HepG2 (cell line): ENCODE measurements around the gene TRMT10C. TPM values are rescaled to one million over a fixed set of nuclear protein-coding genes. Genes with fewer than 3 reads are reported as not detected.
A peak's percentile ranks its signal among the peaks of the same experiment; 100 is the strongest.

Experiments
- CENPX ChIP-seq: sonication (generic); formaldehyde crosslinking; IDR thresholded peaks from 2 replicates; pipeline ENCODE4 v1.9.0; 2021; ENCODE audit warnings: mild to moderate bottlenecking, missing genetic modification reagents, moderate library complexity
- EHMT2 ChIP-seq: fragments of 200-600 bp; sonication (generic); IDR thresholded peaks from 2 replicates; pipeline ENCODE4 v1.7.0; 2017; ENCODE audit warnings: antibody characterized with exemption, low read depth, low read length, borderline replicate concordance
- FOXA1 ChIP-seq, 2 experiments: fragments of 450-650 bp in 1 of 2; sonication (generic) in 1 of 2; formaldehyde crosslinking in 1 of 2; IDR thresholded peaks; 2 replicates each; pipeline versions ENCODE4 v1.4.0 to v1.6.1; 2016 to 2020; ENCODE audit warnings: missing genetic modification reagents in 1 of 2
- ISL2 ChIP-seq: sonication (generic); formaldehyde crosslinking; IDR thresholded peaks from 2 replicates; pipeline ENCODE4 v1.5.0; 2020; ENCODE audit warnings: missing genetic modification reagents
- SIN3A ChIP-seq: IDR thresholded peaks from 2 replicates; pipeline ENCODE4 v1.6.1; 2011; ENCODE audit warnings: low read depth, mild to moderate bottlenecking, control low read depth, low read length, borderline replicate concordance
- TCF7 ChIP-seq: sonication (generic); IDR thresholded peaks from 2 replicates; pipeline ENCODE4 v1.6.1; 2016; ENCODE audit warnings: antibody characterized with exemption, low read depth
- ZNF772 ChIP-seq: sonication (generic); formaldehyde crosslinking; IDR thresholded peaks from 2 replicates; pipeline ENCODE4 v1.5.0; 2020; ENCODE audit warnings: mild to moderate bottlenecking, missing genetic modification reagents
- ZSCAN29 ChIP-seq: sonication (generic); formaldehyde crosslinking; conservative IDR thresholded peaks from 2 replicates; pipeline ENCODE4 v1.4.0; 2020; ENCODE audit warnings: mild to moderate bottlenecking, missing genetic modification reagents
- polyA plus RNA-seq, 8 experiments: library from polyadenylated mRNA; depleted of rRNA in 3 of 8; stranded (reverse) in 7 of 8; unstranded in 1 of 8; fragments of >200 nt; fragmentation: Illumina TruSeq in 4 of 8; extraction: Trizol in 4 of 8; gene quantifications; 2 replicates each; pipeline versions ENCODE4 v1.2.1 to v1.2.3, GENCODE V29; 2011 to 2016; ENCODE audit warnings: low read depth in 4 of 8, missing spikeins in 1 of 8, mixed read lengths in 1 of 8; ENCODE audit not compliant: insufficient read depth in 1 of 8
- total RNA-seq, 5 experiments: library from RNA; depleted of rRNA; stranded (reverse); fragments of >200 nt; fragmentation: Illumina TruSeq; extraction: Trizol; gene quantifications; 2 replicates each; pipeline ENCODE4 v1.2.3, GENCODE V29; 2016; ENCODE audit warnings: low read depth in 1 of 5
- TF ChIP-seq, protein P1 (sequence below): sonication (generic); formaldehyde crosslinking; IDR thresholded peaks from 2 replicates; pipeline ENCODE4 v1.5.0; 2020; ENCODE audit warnings: mild to moderate bottlenecking, missing genetic modification reagents
- TF ChIP-seq, protein P2 (sequence below), 2 experiments: sonication (generic) in 1 of 2; formaldehyde crosslinking in 1 of 2; IDR thresholded peaks; 2 replicates each; pipeline versions ENCODE4 v1.4.0 to v1.6.1; 2018 to 2020; ENCODE audit warnings: missing genetic modification reagents in 2 of 2, borderline replicate concordance in 1 of 2, low read depth in 1 of 2, mild to moderate bottlenecking in 1 of 2, missing biosample characterization in 1 of 2
- TF ChIP-seq, protein P3 (sequence below): sonication (generic); formaldehyde crosslinking; IDR thresholded peaks from 2 replicates; pipeline ENCODE4 v1.4.0; 2020; ENCODE audit warnings: missing genetic modification reagents, mild to moderate bottlenecking, borderline replicate concordance
- TF ChIP-seq, protein P4 (sequence below): sonication (generic); formaldehyde crosslinking; IDR thresholded peaks from 2 replicates; pipeline ENCODE4 v1.8.0; 2022; ENCODE audit warnings: missing genetic modification reagents, mild to moderate bottlenecking, moderate library complexity, borderline replicate concordance
- TF ChIP-seq, protein P5 (sequence below): sonication (generic); formaldehyde crosslinking; IDR thresholded peaks from 2 replicates; pipeline ENCODE4 v1.8.0; 2023; ENCODE audit warnings: mild to moderate bottlenecking, missing genetic modification reagents
- TF ChIP-seq, protein P6 (sequence below): sonication (generic); formaldehyde crosslinking; IDR thresholded peaks from 2 replicates; pipeline ENCODE4 v1.8.0; 2022; ENCODE audit warnings: missing genetic modification reagents, mild to moderate bottlenecking, borderline replicate concordance

The TRMT10C gene
- total and polyA plus RNA-seq, 2 of the 13 experiments (the other 11 are each of a cell fraction or from before 2014, with no cell fraction given): 10.8 to 39.2 TPM

DNA sequence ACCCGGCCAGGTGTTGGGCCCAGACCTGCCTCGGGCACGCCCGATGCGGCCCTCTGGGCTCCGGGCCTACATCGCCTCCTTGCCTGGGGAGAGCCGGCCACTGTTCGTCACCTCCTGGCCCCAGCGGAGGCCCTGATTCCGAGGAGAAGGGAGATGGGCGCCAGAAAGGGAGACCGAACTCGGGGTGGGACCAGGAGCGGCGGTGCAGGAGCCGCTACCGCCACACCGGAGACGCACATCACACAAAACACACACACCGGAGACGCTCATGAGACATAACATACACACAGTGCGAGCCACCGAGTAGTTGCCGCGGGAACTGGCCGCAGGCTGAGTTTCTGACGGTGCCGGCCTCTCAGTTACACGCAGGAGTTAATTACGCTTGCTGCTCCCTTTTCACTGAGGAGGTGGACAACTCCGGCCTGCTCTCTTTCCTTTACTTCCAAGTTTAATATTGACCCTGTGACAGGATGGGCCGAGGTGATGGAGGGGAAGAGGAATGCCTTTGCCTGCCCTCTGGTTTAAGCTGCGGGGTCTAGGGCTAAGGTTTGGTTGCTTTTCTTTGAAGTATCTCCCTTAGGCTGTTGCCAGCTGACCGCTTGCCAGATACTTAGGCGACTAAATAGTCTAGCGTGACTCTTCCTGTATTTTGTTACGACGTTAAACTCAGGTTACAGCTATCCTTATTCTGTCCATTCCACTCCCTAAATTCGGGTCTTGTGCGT, 12.9 kb downstream of the TRMT10C start (continued):
- TF ChIP-seq, protein P1, sequence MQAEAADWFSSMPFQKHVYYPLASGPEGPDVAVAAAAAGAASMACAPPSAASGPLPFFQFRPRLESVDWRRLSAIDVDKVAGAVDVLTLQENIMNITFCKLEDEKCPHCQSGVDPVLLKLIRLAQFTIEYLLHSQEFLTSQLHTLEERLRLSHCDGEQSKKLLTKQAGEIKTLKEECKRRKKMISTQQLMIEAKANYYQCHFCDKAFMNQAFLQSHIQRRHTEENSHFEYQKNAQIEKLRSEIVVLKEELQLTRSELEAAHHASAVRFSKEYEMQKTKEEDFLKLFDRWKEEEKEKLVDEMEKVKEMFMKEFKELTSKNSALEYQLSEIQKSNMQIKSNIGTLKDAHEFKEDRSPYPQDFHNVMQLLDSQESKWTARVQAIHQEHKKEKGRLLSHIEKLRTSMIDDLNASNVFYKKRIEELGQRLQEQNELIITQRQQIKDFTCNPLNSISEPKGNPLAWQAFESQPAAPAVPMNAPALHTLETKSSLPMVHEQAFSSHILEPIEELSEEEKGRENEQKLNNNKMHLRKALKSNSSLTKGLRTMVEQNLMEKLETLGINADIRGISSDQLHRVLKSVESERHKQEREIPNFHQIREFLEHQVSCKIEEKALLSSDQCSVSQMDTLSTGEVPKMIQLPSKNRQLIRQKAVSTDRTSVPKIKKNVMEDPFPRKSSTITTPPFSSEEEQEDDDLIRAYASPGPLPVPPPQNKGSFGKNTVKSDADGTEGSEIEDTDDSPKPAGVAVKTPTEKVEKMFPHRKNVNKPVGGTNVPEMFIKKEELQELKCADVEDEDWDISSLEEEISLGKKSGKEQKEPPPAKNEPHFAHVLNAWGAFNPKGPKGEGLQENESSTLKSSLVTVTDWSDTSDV (CRISPR knock-in tag): peak; percentile 70
- TF ChIP-seq ZNF772 (no peak), ZSCAN29 (CRISPR knock-in tag) (no peak), FOXA1 (IDR thresholded peaks at IDR 0.05) (no peak), FOXA1 (CRISPR knock-in tag; IDR thresholded peaks at IDR 0.05) (0 out of 2 replicates have a peak, but pooled peaks have one; percentile 3), CENPX (CRISPR knock-in tag) (no peak), EHMT2 (no peak), TCF7 (no peak), SIN3A (0 out of 2 replicates have a peak, but pooled peaks have one; percentile 62), ISL2 (no peak; the same call in 1 of the 2 replicates)
- TF ChIP-seq, protein P2, sequence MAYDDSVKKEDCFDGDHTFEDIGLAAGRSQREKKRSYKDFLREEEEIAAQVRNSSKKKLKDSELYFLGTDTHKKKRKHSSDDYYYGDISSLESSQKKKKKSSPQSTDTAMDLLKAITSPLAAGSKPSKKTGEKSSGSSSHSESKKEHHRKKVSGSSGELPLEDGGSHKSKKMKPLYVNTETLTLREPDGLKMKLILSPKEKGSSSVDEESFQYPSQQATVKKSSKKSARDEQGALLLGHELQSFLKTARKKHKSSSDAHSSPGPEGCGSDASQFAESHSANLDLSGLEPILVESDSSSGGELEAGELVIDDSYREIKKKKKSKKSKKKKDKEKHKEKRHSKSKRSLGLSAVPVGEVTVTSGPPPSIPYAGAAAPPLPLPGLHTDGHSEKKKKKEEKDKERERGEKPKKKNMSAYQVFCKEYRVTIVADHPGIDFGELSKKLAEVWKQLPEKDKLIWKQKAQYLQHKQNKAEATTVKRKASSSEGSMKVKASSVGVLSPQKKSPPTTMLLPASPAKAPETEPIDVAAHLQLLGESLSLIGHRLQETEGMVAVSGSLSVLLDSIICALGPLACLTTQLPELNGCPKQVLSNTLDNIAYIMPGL (CRISPR knock-in tag; IDR thresholded peaks at IDR 0.05; ENCODE audit: borderline replicate concordance in 1 of 2, low read depth in 1 of 2): no peak
- TF ChIP-seq, protein P3, sequence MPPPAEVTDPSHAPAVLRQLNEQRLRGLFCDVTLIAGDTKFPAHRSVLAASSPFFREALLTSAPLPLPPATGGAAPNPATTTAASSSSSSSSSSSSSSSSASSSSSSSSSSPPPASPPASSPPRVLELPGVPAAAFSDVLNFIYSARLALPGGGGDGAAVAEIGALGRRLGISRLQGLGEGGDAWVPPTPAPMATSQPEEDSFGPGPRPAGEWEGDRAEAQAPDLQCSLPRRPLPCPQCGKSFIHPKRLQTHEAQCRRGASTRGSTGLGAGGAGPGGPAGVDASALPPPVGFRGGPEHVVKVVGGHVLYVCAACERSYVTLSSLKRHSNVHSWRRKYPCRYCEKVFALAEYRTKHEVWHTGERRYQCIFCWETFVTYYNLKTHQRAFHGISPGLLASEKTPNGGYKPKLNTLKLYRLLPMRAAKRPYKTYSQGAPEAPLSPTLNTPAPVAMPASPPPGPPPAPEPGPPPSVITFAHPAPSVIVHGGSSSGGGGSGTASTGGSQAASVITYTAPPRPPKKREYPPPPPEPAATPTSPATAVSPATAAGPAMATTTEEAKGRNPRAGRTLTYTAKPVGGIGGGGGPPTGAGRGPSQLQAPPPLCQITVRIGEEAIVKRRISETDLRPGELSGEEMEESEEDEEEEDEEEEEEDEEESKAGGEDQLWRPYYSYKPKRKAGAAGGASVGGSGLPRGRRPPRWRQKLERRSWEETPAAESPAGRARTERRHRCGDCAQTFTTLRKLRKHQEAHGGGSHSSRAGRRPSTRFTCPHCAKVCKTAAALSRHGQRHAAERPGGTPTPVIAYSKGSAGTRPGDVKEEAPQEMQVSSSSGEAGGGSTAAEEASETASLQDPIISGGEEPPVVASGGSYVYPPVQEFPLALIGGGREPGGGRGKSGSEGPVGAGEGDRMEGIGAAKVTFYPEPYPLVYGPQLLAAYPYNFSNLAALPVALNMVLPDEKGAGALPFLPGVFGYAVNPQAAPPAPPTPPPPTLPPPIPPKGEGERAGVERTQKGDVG (CRISPR knock-in tag): no peak
- TF ChIP-seq, protein P4, sequence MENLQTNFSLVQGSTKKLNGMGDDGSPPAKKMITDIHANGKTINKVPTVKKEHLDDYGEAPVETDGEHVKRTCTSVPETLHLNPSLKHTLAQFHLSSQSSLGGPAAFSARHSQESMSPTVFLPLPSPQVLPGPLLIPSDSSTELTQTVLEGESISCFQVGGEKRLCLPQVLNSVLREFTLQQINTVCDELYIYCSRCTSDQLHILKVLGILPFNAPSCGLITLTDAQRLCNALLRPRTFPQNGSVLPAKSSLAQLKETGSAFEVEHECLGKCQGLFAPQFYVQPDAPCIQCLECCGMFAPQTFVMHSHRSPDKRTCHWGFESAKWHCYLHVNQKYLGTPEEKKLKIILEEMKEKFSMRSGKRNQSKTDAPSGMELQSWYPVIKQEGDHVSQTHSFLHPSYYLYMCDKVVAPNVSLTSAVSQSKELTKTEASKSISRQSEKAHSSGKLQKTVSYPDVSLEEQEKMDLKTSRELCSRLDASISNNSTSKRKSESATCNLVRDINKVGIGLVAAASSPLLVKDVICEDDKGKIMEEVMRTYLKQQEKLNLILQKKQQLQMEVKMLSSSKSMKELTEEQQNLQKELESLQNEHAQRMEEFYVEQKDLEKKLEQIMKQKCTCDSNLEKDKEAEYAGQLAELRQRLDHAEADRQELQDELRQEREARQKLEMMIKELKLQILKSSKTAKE: no peak
- TF ChIP-seq, protein P5, sequence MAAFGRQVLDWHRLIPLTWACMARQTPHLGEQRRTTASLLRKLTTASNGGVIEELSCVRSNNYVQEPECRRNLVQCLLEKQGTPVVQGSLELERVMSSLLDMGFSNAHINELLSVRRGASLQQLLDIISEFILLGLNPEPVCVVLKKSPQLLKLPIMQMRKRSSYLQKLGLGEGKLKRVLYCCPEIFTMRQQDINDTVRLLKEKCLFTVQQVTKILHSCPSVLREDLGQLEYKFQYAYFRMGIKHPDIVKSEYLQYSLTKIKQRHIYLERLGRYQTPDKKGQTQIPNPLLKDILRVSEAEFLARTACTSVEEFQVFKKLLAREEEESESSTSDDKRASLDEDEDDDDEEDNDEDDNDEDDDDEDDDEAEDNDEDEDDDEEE (CRISPR knock-in tag): no peak
- TF ChIP-seq, protein P6, sequence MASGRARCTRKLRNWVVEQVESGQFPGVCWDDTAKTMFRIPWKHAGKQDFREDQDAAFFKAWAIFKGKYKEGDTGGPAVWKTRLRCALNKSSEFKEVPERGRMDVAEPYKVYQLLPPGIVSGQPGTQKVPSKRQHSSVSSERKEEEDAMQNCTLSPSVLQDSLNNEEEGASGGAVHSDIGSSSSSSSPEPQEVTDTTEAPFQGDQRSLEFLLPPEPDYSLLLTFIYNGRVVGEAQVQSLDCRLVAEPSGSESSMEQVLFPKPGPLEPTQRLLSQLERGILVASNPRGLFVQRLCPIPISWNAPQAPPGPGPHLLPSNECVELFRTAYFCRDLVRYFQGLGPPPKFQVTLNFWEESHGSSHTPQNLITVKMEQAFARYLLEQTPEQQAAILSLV (CRISPR knock-in tag): peak; percentile 81; the same call in 1 of the 2 replicates
